NT2/D1 (cell line): ENCODE data around the gene MAP1LC3B2.

ENCODE experiments used
- DNase-seq: peaks from one replicate; pipeline ENCODE4 v3.0.0-alpha.2; 2011; ENCODE audit warnings: low read depth, low spot score
- H3K27me3 ChIP-seq: 2 replicates; pipeline ENCODE4 v1.6.0; 2011; ENCODE audit warnings: mild to moderate bottlenecking; ENCODE audit not compliant: insufficient read length, insufficient read depth
- H3K36me3 ChIP-seq: 2 replicates; pipeline ENCODE4 v1.6.1; 2011; ENCODE audit warnings: mild to moderate bottlenecking, low read length, mixed read lengths; ENCODE audit not compliant: insufficient read depth, insufficient read length
- H3K4me1 ChIP-seq: 2 replicates; pipeline ENCODE4 v1.5.1; 2011; ENCODE audit not compliant: insufficient read depth, insufficient read length
- H3K4me3 ChIP-seq: 2 replicates; pipeline ENCODE4 v1.5.1; 2011; ENCODE audit warnings: low read depth; ENCODE audit not compliant: insufficient read length
- H3K9ac ChIP-seq: 2 replicates; pipeline ENCODE4 v1.6.0; 2011; ENCODE audit warnings: low read depth; ENCODE audit not compliant: insufficient read length
- H3K9me3 ChIP-seq: 2 replicates; pipeline ENCODE4 v1.5.1; 2011; ENCODE audit warnings: mild to moderate bottlenecking, low read length; ENCODE audit not compliant: insufficient read depth
- SUZ12 ChIP-seq: IDR thresholded peaks from 2 replicates; pipeline ENCODE4 v1.6.1; 2011; ENCODE audit not compliant: insufficient read length, insufficient read depth; ENCODE audit errors: extremely low read depth
- YY1 ChIP-seq: IDR thresholded peaks from 2 replicates; pipeline ENCODE4 v1.6.1; 2011; ENCODE audit not compliant: insufficient read length, insufficient read depth
- ZNF274 ChIP-seq: IDR thresholded peaks from 2 replicates; pipeline ENCODE4 v1.6.1; 2011; ENCODE audit warnings: mild to moderate bottlenecking, low read depth, low read length

The MAP1LC3B2 gene

GRCh38 chr12:116613256-116613655 is 54.1 kb downstream of the MAP1LC3B2 start:
- Histone ChIP-seq H3K4me3 (no peak overlapping the region), H3K27me3 (no peaks in the 10 kb centered on the region), H3K9me3 (peaks cover 4% of the 10 kb centered on the region; the same call in 1 of the 2 replicates), H3K4me1 (no peaks in the 10 kb centered on the region), H3K9ac (no peak overlapping the region), H3K36me3 (no peaks in the 10 kb centered on the region)
- DNase-seq = no peak
- TF ChIP-seq YY1 (no peak), ZNF274 (no peak), SUZ12 (no peak)

GRCh38 chr12:116614194-116614915 is 55.2 kb downstream of the MAP1LC3B2 start:
- Histone ChIP-seq H3K4me3 (no peak overlapping the region), H3K4me1 (peaks cover 2% of the 10 kb centered on the region), H3K36me3 (no peaks in the 10 kb centered on the region), H3K9ac (no peak overlapping the region), H3K27me3 (no peaks in the 10 kb centered on the region), H3K9me3 (peaks cover 8% of the 10 kb centered on the region; the same call in 1 of the 2 replicates)
- no peak for TF ChIP-seq ZNF274
- no peak for TF ChIP-seq SUZ12
- TF ChIP-seq YY1 = no peak
- DNase-seq = no peak

- peaks cover 2% of the 10 kb centered on the region for H3K4me1 ChIP-seq
- H3K27me3 ChIP-seq = no peaks in the 10 kb centered on the region
- H3K9ac ChIP-seq = no peak overlapping the region
- H3K4me3 ChIP-seq = no peak overlapping the region
- no peaks in the 10 kb centered on the region for H3K36me3 ChIP-seq
- peaks cover 8% of the 10 kb centered on the region; the same call in 1 of the 2 replicates for H3K9me3 ChIP-seq
- TF ChIP-seq YY1 (no peak), ZNF274 (no peak)
- DNase-seq = no peak
Observed at GRCh38 chr12:116615141-116615861, 56.1 kb downstream of the MAP1LC3B2 start.

GRCh38 chr12:116616536-116617248 is 57.5 kb downstream of the MAP1LC3B2 start:
- DNase-seq = no peak
- Histone ChIP-seq H3K4me3 (no peak overlapping the region), H3K4me1 (peaks cover 2% of the 10 kb centered on the region), H3K9ac (no peak overlapping the region), H3K9me3 (peaks cover 8% of the 10 kb centered on the region; the same call in 1 of the 2 replicates), H3K36me3 (no peaks in the 10 kb centered on the region), H3K27me3 (no peaks in the 10 kb centered on the region)
- TF ChIP-seq SUZ12 = no peak
- no peak for TF ChIP-seq YY1
- no peak for TF ChIP-seq ZNF274

- no peaks in the 10 kb centered on the region for H3K27me3 ChIP-seq
- no peak for DNase-seq
- TF ChIP-seq SUZ12 (no peak), YY1 (no peak), ZNF274 (no peak)
- H3K9me3 ChIP-seq = peaks cover 27% of the 10 kb centered on the region
- H3K9ac ChIP-seq = no peak overlapping the region
- no peak overlapping the region for H3K4me3 ChIP-seq
- H3K36me3 ChIP-seq = no peaks in the 10 kb centered on the region
- peaks cover 2% of the 10 kb centered on the region for H3K4me1 ChIP-seq
Observed at GRCh38 chr12:116619246-116619645, 60.1 kb downstream of the MAP1LC3B2 start.

- Histone ChIP-seq H3K9me3 (peaks cover 27% of the 10 kb centered on the region), H3K9ac (peak overlapping the region; percentile 34), H3K27me3 (no peaks in the 10 kb centered on the region), H3K36me3 (no peaks in the 10 kb centered on the region), H3K4me3 (no peak overlapping the region), H3K4me1 (peaks cover 2% of the 10 kb centered on the region)
- TF ChIP-seq SUZ12 (no peak), YY1 (no peak), ZNF274 (no peak)
- no peak for DNase-seq
Observed at GRCh38 chr12:116620124-116620491, 60.9 kb downstream of the MAP1LC3B2 start.

GRCh38 chr12:116620492-116621191 is 61.5 kb downstream of the MAP1LC3B2 start:
- H3K4me1 ChIP-seq = peaks cover 2% of the 10 kb centered on the region
- no peaks in the 10 kb centered on the region for H3K36me3 ChIP-seq
- peak overlapping the region; percentile 26 for H3K9ac ChIP-seq
- H3K9me3 ChIP-seq = peaks cover 27% of the 10 kb centered on the region
- no peaks in the 10 kb centered on the region for H3K27me3 ChIP-seq
- TF ChIP-seq ZNF274 (no peak), YY1 (no peak), SUZ12 (no peak)
- no peak for DNase-seq
- H3K4me3 ChIP-seq = no peak overlapping the region
